ENCODE measurements around the gene TADA3. TPM values are rescaled to one million over a fixed set of nuclear protein-coding genes. Genes with fewer than 3 reads are reported as not detected.
A peak's percentile ranks its signal among the peaks of the same experiment; 100 is the strongest.

TADA3 gene
- total RNA-seq, 1 experiment from 2014 or later: 111 TPM

DNA sequence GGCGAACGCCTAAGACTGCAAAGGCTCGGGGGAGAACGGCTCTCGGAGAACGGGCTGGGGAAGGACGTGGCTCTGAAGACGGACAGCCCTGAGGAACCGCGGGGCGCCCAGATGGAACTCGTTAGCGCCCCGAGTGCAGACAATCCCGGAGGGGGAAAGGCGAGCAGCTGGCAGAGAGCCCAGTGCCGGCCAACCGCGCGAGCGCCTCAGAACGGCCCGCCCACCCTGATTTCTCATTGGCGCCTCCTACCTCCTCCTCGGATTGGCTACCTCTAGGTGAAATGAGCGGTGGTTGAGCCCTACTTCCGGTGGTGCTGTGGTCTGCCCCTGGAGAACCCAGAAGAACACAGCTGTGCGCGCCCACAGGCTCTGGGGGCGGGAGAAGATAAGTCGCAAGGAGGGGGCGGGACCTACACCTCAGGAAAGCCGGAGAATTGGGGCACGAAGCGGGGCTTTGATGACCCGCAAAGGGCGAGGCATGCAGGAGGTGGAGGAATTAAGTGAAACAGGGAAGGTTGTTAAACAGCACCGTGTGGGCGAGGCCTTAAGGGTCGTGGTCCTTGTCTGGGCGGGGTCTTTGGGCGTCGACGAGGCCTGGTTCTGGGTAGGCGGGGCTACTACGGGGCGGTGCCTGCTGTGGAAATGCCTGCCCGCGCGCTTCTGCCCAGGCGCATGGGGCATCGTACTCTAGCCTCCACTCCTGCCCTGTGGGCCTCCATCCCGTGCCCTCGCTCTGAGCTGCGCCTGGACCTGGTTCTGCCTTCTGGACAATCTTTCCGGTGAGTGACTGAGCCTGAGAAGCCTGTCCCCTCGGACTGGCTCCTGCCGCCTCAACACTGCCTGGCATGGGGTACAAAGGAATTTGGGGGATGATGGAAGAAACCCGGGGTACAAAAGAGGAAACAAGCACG is 42.4 kb downstream of the TADA3 start, which contains the start of gene OGG1:
TSS of gene OGG1 (plus strand) at position 308 of the 911 bp plus-strand sequence. CDS start at position 643, 335 bp downstream.
- Histone ChIP-seq H3K27ac (peak within 1 kb of the TSS; percentile 33), H3K27me3 (replicated peaks) (no peaks in the 10 kb centered on the region), H3K4me1 (replicated peaks) (peaks cover 17% of the 10 kb centered on the region), H3K36me3 (peaks cover 63% of the 10 kb centered on the region), H3K9me3 (replicated peaks) (no peaks in the 10 kb centered on the region), H3K4me3 (peak within 1 kb of the TSS; percentile 46)
- peak; percentile 95 to 98 for DNase-seq (ENCODE audit: low read depth in 1 of 2, low spot score in 2 of 2)

DNA sequence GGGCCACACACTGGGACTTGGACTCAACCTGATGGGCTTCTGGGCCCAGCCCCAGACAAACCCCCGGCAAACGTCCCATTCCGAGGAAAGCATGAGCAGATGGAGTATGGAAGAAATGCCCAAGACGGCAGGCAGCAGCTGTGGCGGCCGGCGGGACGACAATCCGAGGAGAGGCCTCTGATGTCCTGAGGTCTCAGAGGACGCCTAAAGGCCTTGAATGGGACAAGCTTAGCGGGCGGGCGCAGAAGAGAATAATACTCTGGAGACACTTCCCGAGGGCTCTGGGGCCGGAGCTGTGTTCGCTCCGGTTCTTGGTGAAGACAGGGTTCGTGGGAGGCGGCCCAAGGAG is 43.0 kb downstream of the TADA3 start:
- H3K9me3 ChIP-seq (replicated peaks): no peaks in the 10 kb centered on the region
- H3K27ac ChIP-seq: peak overlapping the region; percentile 32
- peaks cover 17% of the 10 kb centered on the region for H3K4me1 ChIP-seq (replicated peaks)
- H3K27me3 ChIP-seq (replicated peaks): no peaks in the 10 kb centered on the region
- H3K4me3 ChIP-seq: peak overlapping the region; percentile 46
- H3K36me3 ChIP-seq: peaks cover 69% of the 10 kb centered on the region
- peak in 1 of 2 experiments; percentile 54 for DNase-seq (ENCODE audit: low read depth in 1 of 2, low spot score in 2 of 2)

DNA sequence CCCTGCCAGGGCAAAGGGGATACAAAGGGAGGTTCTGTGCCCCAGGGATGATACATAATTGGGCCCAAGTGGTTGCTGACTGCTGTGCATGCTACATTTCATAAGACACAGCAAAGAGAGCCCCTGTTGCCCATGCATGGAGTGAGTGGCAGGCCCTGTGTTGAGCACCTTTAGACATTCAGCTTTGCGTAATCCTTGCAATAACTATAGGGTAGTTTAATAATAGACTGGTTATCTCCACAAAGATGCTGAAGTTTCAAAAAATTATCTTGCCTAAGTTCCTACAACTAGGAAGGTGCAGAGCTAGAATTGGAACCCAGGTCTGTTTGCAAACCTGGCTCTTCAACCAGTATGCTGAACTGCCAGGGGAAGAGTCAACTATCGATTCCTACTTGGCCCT is 44.2 kb downstream of the TADA3 start:
- Histone ChIP-seq H3K36me3 (peaks cover 82% of the 10 kb centered on the region), H3K27me3 (replicated peaks) (no peaks in the 10 kb centered on the region), H3K27ac (no peak overlapping the region), H3K4me1 (replicated peaks) (peaks cover 17% of the 10 kb centered on the region), H3K4me3 (no peak overlapping the region), H3K9me3 (replicated peaks) (no peaks in the 10 kb centered on the region)
- DNase-seq (ENCODE audit: low read depth in 1 of 2, low spot score in 2 of 2): no peak

DNA sequence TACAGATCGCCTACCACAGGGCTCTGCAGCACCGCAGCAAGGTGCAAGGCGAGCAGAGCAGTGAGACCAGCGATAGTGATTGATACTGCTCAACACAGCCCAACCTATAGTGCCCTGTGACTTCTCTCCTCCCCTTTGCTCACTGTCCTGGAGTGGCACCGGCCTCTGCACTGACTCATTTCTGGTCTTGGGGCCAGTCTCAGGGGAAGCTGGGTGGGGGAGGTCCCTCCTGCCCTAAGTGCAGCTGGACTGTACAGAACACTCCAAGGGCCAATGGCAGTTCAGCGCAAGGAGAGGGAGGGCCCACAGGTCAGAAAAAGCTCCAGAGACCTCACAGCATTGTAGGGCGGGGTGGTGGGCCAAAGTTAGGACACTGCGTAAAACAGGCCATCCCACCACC is 45.0 kb downstream of the TADA3 start:
- Histone ChIP-seq H3K27ac (no peak overlapping the region), H3K27me3 (replicated peaks) (no peaks in the 10 kb centered on the region), H3K9me3 (replicated peaks) (no peaks in the 10 kb centered on the region), H3K36me3 (peaks cover 84% of the 10 kb centered on the region), H3K4me1 (replicated peaks) (peaks cover 17% of the 10 kb centered on the region), H3K4me3 (no peak overlapping the region)
- DNase-seq (ENCODE audit: low read depth in 1 of 2, low spot score in 2 of 2): no peak

DNA sequence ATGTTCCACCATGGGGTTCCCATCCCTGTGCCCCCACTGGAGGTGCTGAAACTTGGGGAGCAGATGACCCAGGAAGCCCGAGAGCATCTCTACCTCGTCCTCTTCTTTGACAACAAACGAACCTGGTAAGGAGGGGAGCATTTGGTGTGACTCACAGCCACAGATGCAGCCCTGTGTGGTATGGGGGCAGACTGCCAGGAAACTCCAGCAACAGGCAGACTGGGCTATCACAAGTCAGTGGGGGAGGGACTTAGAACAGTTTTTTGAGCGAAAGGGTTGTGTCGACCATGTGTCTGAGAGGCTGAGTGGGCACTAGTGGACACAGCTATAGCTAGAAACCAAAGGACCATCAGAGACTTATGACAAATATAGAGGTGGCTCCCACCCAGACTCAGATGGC is 45.9 kb downstream of the TADA3 start:
- no peak for DNase-seq (ENCODE audit: low read depth in 1 of 2, low spot score in 2 of 2)
- H3K27ac ChIP-seq: no peak overlapping the region
- H3K9me3 ChIP-seq (replicated peaks): no peaks in the 10 kb centered on the region
- H3K4me3 ChIP-seq: no peak overlapping the region
- no peaks in the 10 kb centered on the region for H3K27me3 ChIP-seq (replicated peaks)
- peaks cover 86% of the 10 kb centered on the region for H3K36me3 ChIP-seq
- peaks cover 17% of the 10 kb centered on the region for H3K4me1 ChIP-seq (replicated peaks)

DNA sequence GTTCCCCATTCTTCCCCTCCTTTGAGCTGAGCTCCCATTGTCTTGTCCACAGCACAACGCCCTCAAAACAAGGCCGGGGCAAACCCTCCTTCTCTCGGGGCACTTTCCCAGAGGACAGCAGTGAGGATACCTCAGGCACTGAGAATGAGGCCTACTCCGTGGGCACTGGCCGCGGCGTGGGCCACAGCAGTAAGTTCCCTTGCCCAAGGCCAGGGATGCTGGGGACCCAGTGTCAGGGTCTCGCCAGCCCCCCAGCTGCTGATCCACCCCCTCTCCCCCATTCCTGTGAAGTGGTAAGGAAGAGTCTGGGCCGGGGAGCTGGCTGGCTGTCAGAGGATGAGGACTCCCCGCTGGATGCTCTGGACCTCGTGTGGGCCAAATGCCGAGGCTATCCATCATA is 46.8 kb downstream of the TADA3 start:
- no peaks in the 10 kb centered on the region for H3K27me3 ChIP-seq (replicated peaks)
- H3K4me3 ChIP-seq: no peak overlapping the region
- peaks cover 12% of the 10 kb centered on the region for H3K4me1 ChIP-seq (replicated peaks)
- H3K36me3 ChIP-seq: peaks cover 88% of the 10 kb centered on the region
- no peak overlapping the region for H3K27ac ChIP-seq
- H3K9me3 ChIP-seq (replicated peaks): no peaks in the 10 kb centered on the region
- no peak for DNase-seq (ENCODE audit: low read depth in 1 of 2, low spot score in 2 of 2)

DNA sequence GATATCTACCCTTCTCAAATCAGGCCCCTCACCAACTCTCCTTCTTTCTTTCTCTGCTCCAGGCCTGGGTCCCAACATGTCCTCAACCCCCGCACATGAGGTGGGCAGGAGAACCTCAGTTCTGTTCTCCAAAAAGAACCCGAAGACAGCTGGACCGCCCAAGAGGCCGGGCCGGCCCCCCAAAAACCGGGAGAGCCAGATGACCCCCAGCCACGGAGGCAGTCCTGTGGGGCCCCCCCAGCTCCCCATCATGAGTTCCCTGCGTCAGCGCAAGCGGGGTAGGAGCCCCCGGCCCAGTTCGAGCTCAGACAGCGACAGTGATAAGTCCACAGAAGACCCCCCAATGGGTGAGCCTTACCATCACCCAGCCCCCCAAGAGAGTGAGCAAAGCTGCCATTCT is 48.1 kb downstream of the TADA3 start:
- Histone ChIP-seq H3K4me1 (replicated peaks) (peaks cover 6% of the 10 kb centered on the region), H3K9me3 (replicated peaks) (no peaks in the 10 kb centered on the region), H3K36me3 (peaks cover 99% of the 10 kb centered on the region), H3K27me3 (replicated peaks) (no peaks in the 10 kb centered on the region), H3K27ac (no peak overlapping the region), H3K4me3 (no peak overlapping the region)
- no peak for DNase-seq (ENCODE audit: low read depth in 1 of 2, low spot score in 2 of 2)

DNA sequence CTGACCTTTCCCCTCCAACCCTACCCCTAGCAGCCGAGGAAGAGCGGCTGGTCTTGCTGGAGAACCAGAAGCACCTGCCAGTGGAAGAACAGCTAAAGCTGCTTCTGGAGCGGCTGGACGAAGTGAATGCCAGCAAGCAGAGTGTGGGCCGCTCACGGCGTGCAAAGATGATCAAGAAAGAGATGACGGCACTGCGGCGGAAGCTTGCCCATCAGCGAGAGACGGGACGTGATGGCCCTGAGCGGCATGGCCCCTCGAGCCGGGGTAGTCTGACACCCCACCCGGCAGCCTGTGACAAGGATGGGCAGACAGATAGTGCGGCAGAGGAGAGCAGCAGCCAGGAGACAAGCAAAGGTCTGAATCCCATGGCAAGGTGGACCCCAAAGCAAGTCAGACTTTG is 48.7 kb downstream of the TADA3 start:
- Histone ChIP-seq H3K27ac (no peak overlapping the region), H3K9me3 (replicated peaks) (no peaks in the 10 kb centered on the region), H3K4me3 (no peak overlapping the region), H3K27me3 (replicated peaks) (no peaks in the 10 kb centered on the region), H3K4me1 (replicated peaks) (no peaks in the 10 kb centered on the region; the same call in none of the 2 replicates), H3K36me3 (peaks cover 99% of the 10 kb centered on the region)
- DNase-seq (ENCODE audit: low read depth in 1 of 2, low spot score in 2 of 2): no peak

DNA sequence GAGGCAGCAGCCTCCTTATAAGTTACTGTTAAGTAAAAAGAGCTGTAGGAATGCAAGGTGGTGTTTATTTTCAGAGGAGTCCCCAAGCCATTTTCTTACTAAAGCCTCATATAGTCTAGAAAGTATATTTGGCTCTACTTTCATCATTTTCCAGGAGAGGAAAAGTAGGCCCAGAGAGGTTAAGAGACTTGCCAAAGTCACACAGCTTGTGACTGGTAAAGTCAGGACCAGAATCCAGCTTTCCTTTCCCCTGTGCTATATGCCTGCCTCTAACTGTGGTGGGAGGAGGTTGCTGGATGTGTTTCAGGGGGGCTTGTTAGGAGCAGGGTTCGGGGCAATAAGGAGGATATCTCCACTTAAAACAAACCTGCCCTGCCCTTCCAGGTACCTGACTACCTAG is 49.7 kb downstream of the TADA3 start:
- no peaks in the 10 kb centered on the region; the same call in 1 of the 2 replicates for H3K4me1 ChIP-seq (replicated peaks)
- no peak overlapping the region for H3K4me3 ChIP-seq
- no peak for DNase-seq (ENCODE audit: low read depth in 1 of 2, low spot score in 2 of 2)
- H3K36me3 ChIP-seq: peaks cover 100% of the 10 kb centered on the region
- H3K27ac ChIP-seq: no peak overlapping the region
- no peaks in the 10 kb centered on the region for H3K27me3 ChIP-seq (replicated peaks)
- H3K9me3 ChIP-seq (replicated peaks): no peaks in the 10 kb centered on the region

DNA sequence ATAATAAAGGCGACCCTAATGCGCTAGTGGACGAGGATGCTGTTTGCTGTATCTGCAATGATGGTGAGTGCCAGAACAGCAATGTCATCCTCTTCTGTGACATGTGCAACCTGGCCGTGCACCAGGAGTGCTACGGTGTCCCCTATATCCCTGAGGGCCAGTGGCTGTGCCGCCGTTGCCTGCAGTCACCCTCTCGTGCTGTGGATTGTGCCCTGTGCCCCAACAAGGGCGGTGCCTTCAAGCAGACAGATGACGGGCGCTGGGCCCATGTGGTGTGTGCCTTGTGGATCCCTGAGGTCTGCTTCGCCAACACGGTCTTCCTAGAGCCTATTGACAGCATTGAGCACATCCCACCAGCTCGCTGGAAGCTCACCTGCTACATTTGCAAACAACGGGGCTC is 53.1 kb downstream of the TADA3 start:
- H3K36me3 ChIP-seq: peaks cover 97% of the 10 kb centered on the region
- H3K27ac ChIP-seq: no peak overlapping the region
- DNase-seq (ENCODE audit: low read depth in 1 of 2, low spot score in 2 of 2): no peak
- H3K4me3 ChIP-seq: no peak overlapping the region
- no peaks in the 10 kb centered on the region for H3K9me3 ChIP-seq (replicated peaks)
- no peaks in the 10 kb centered on the region for H3K4me1 ChIP-seq (replicated peaks)
- no peaks in the 10 kb centered on the region for H3K27me3 ChIP-seq (replicated peaks)

DNA sequence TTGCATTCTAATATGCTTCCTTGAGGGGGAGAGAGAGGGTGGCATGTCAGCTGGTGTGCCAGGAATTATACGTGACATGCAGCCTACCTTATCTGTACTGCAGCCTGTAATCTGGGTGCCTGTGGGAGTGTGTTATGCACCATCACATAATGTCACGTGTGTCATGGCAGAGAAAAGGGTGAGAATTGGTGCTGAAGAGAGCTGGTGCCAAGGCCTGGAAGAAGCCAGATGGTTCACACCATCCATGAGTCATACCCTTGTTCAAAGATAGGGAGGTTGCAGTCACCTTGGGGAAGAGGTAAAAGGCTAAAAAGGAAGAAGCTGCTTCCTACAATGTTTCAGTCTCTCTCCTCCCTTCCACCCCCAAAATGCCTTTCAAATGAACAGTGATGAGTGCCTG is 55.4 kb downstream of the TADA3 start:
- H3K36me3 ChIP-seq: peaks cover 93% of the 10 kb centered on the region
- DNase-seq (ENCODE audit: low read depth in 1 of 2, low spot score in 2 of 2): no peak

DNA sequence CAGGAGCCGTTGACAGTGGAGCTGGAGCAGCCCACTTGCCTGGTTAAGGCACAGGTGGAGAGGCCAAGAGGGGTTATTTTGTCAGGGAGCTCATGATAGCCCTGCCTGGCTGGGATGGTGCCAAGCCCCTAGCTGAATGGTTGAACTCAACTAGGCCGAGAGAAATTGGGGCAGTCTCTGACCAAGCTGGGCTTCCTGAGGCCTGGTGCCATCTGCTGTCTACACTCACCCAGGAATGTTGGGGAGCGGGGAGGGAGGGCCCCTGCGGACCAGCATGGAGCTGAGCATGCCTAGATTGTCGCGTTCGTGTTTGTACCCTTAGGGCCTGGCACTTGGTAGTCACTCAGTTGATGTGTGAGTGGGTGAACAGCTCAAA is 59.5 kb downstream of the TADA3 start:
- H3K4me1 ChIP-seq (replicated peaks): peaks cover 14% of the 10 kb centered on the region
- H3K27ac ChIP-seq: no peak overlapping the region
- H3K4me3 ChIP-seq: peak overlapping the region; percentile 95
- no peaks in the 10 kb centered on the region for H3K27me3 ChIP-seq (replicated peaks)
- DNase-seq (ENCODE audit: low read depth in 1 of 2, low spot score in 2 of 2): no peak
- H3K36me3 ChIP-seq: peaks cover 56% of the 10 kb centered on the region
- 0 out of 2 replicates have a peak, but pooled peaks cover 3% of the 10 kb centered on the region for H3K9me3 ChIP-seq (replicated peaks)

More for the DNA sequence above, 55.4 kb downstream of the TADA3 start:
- Histone ChIP-seq H3K9me3 (replicated peaks) (no peaks in the 10 kb centered on the region), H3K4me3 (no peak overlapping the region), H3K4me1 (replicated peaks) (peaks cover 7% of the 10 kb centered on the region), H3K27ac (no peak overlapping the region), H3K27me3 (replicated peaks) (no peaks in the 10 kb centered on the region)

DNA sequence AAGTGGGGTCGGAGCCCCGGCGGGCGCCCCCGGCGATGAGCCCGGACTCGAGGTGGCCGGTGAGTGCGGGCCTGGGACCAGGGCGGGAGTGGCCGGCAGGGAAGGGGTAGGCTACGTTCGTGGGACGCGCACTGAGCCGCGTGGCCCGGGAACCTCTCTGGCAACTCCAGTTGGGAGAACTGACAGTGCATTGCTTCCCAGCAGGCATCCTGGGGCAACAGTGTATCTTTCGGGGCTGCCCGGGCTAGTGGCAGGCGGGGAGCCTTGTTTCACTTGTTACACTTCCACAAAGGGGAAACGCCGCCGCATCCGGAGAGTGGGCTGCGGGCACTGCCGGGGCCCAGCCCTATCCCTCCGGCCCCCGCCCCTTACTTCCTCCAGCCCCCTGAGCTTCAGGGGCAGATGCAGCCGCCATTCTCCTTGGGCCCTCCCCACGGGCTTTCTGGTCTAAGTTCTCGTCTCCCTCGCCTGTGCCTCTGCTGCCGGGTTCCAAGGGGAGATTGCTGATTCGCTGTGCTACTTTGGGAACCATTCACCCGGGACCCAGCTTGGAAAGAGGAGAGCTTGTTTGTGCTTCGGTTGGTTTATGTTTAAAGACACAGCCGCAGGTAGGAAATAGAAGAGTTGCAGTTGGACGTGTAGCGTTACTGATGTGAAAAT is 60.1 kb downstream of the TADA3 start:
- no peak for DNase-seq (ENCODE audit: low read depth in 1 of 2, low spot score in 2 of 2)
- H3K4me3 ChIP-seq: peak overlapping the region; percentile 95
- H3K27ac ChIP-seq: peak overlapping the region; percentile 100
- no peaks in the 10 kb centered on the region for H3K27me3 ChIP-seq (replicated peaks)
- peaks cover 52% of the 10 kb centered on the region for H3K36me3 ChIP-seq
- H3K9me3 ChIP-seq (replicated peaks): 0 out of 2 replicates have a peak, but pooled peaks cover 3% of the 10 kb centered on the region
- peaks cover 14% of the 10 kb centered on the region for H3K4me1 ChIP-seq (replicated peaks)

Measured in SJSA1 (cell line).